ENCODE measurements around the gene SYNE4. TPM values are rescaled to one million over a fixed set of nuclear protein-coding genes. Genes with fewer than 3 reads are reported as not detected.

The SYNE4 gene
- total RNA-seq, 3 donors from 2014 or later (not counting 1 experiment from before 2014, with no cell fraction given), result 0.41 to 2.6 (median 1.5) TPM

GRCh38 chr19:36051637-36052036 lies 43.0 kb upstream of the SYNE4 start:
- intact Hi-C loops (cut with micrococcal nuclease), result loop anchor here (5.0 kb wide), 1 partner anchor 54 kb away; the partner anchor contains the start of gene SDHAF1
- TF ChIP-seq CTCF (IDR thresholded peaks at IDR 0.05), result no peak
- H3K9me3 Mint-ChIP-seq, result no peaks in the 10 kb centered on the region

GRCh38 chr19:36051236-36051635 lies 42.6 kb upstream of the SYNE4 start:
- Mint-ChIP-seq H3K9me3 (no peaks in the 10 kb centered on the region), H3K36me3 (no peaks in the 10 kb centered on the region), H3K27ac (peak overlapping the region in 1 of 2 donors; percentile 66), H3K4me1 (peaks cover 26 to 27% of the 10 kb centered on the region in 2 donors), H3K27me3 (ENCODE audit: low read depth in 2 of 2) (no peaks in the 10 kb centered on the region), H3K4me3 (peak overlapping the region; percentile 14)
- DNase-seq (no peak), ATAC-seq (no peak)
- H3K4me3 ChIP-seq (ENCODE audit: low read length), result no peak overlapping the region
- TF ChIP-seq CTCF (IDR thresholded peaks at IDR 0.05), result no peak
- WGBS (ENCODE audit: insufficient coverage), result 82% methylated on average over 3 of the region's 3 CpGs
- no peaks in the 10 kb centered on the region for H3K27me3 ChIP-seq (ENCODE audit: control insufficient read depth, insufficient read depth, low read length)
- no peak overlapping the region for H3K27ac ChIP-seq (ENCODE audit: low read length)
- H3K9me3 ChIP-seq (ENCODE audit: control insufficient read depth, insufficient read depth, low read length), result no peaks in the 10 kb centered on the region
- intact Hi-C loops (cut with micrococcal nuclease), result loop anchor here (5.0 kb wide), 1 partner anchor 54 kb away; the partner anchor contains the start of gene SDHAF1
- H3K36me3 ChIP-seq (ENCODE audit: control insufficient read depth, insufficient read depth, low read length), result no peaks in the 10 kb centered on the region
- H3K4me1 ChIP-seq (ENCODE audit: control insufficient read depth, insufficient read depth, low read length), result peaks cover 18% of the 10 kb centered on the region

More at GRCh38 chr19:36051637-36052036, 43.0 kb upstream of the SYNE4 start:
- Histone ChIP-seq H3K36me3 (ENCODE audit: control insufficient read depth, insufficient read depth, low read length) (no peaks in the 10 kb centered on the region), H3K4me1 (ENCODE audit: control insufficient read depth, insufficient read depth, low read length) (peaks cover 18% of the 10 kb centered on the region), H3K9me3 (ENCODE audit: control insufficient read depth, insufficient read depth, low read length) (no peaks in the 10 kb centered on the region), H3K27me3 (ENCODE audit: control insufficient read depth, insufficient read depth, low read length) (no peaks in the 10 kb centered on the region), H3K4me3 (ENCODE audit: low read length) (no peak overlapping the region), H3K27ac (ENCODE audit: low read length) (no peak overlapping the region)
- 93% methylated on average over 4 of the region's 4 CpGs for WGBS (ENCODE audit: insufficient coverage)
- Mint-ChIP-seq H3K27me3 (ENCODE audit: low read depth in 2 of 2) (no peaks in the 10 kb centered on the region), H3K27ac (peak overlapping the region in 1 of 2 donors; percentile 66), H3K4me1 (peaks cover 26 to 29% of the 10 kb centered on the region in 2 donors), H3K4me3 (peak overlapping the region; percentile 10), H3K36me3 (no peaks in the 10 kb centered on the region)
- no peak for ATAC-seq
- no peak for DNase-seq

GRCh38 chr19:36049080-36049698 lies 40.6 kb upstream of the SYNE4 start:
- H3K9me3 Mint-ChIP-seq, result no peaks in the 10 kb centered on the region
- H3K4me3 ChIP-seq (ENCODE audit: low read length), result no peak overlapping the region
- WGBS (ENCODE audit: insufficient coverage), result 100% methylated on average over 2 of the region's 4 CpGs
- H3K4me1 Mint-ChIP-seq, result peaks cover 15 to 20% of the 10 kb centered on the region in 2 donors
- no peak overlapping the region for H3K4me3 Mint-ChIP-seq
- H3K27ac Mint-ChIP-seq, result no peak overlapping the region
- peaks cover 9% of the 10 kb centered on the region for H3K4me1 ChIP-seq (ENCODE audit: control insufficient read depth, insufficient read depth, low read length)
- H3K27ac ChIP-seq (ENCODE audit: low read length), result no peak overlapping the region
- H3K27me3 ChIP-seq (ENCODE audit: control insufficient read depth, insufficient read depth, low read length), result no peaks in the 10 kb centered on the region
- DNase-seq, result no peak
- no peak for ATAC-seq
- no peaks in the 10 kb centered on the region for H3K36me3 ChIP-seq (ENCODE audit: control insufficient read depth, insufficient read depth, low read length)
- H3K9me3 ChIP-seq (ENCODE audit: control insufficient read depth, insufficient read depth, low read length), result no peaks in the 10 kb centered on the region
- no peak for TF ChIP-seq CTCF (IDR thresholded peaks at IDR 0.05)
- no peaks in the 10 kb centered on the region for H3K36me3 Mint-ChIP-seq
- H3K27me3 Mint-ChIP-seq (ENCODE audit: low read depth in 2 of 2), result no peaks in the 10 kb centered on the region
- intact Hi-C loops (cut with micrococcal nuclease), result no loop called here

- DNase-seq (no peak), ATAC-seq (no peak)
- H3K4me1 Mint-ChIP-seq, result peaks cover 7 to 11% of the 10 kb centered on the region in 2 donors
- H3K9me3 Mint-ChIP-seq, result no peaks in the 10 kb centered on the region
- intact Hi-C loops (cut with micrococcal nuclease), result no loop called here
- Histone ChIP-seq H3K4me3 (ENCODE audit: low read length) (no peak overlapping the region), H3K36me3 (ENCODE audit: control insufficient read depth, insufficient read depth, low read length) (no peaks in the 10 kb centered on the region), H3K27ac (ENCODE audit: low read length) (no peak overlapping the region), H3K9me3 (ENCODE audit: control insufficient read depth, insufficient read depth, low read length) (no peaks in the 10 kb centered on the region), H3K4me1 (ENCODE audit: control insufficient read depth, insufficient read depth, low read length) (no peaks in the 10 kb centered on the region), H3K27me3 (ENCODE audit: control insufficient read depth, insufficient read depth, low read length) (no peaks in the 10 kb centered on the region)
- H3K4me3 Mint-ChIP-seq, result no peak overlapping the region
- H3K27me3 Mint-ChIP-seq (ENCODE audit: low read depth in 2 of 2), result no peaks in the 10 kb centered on the region
- TF ChIP-seq CTCF (IDR thresholded peaks at IDR 0.05), result no peak
- H3K36me3 Mint-ChIP-seq, result no peaks in the 10 kb centered on the region
- H3K27ac Mint-ChIP-seq, result no peak overlapping the region
Measured at GRCh38 chr19:36047835-36048234, 39.2 kb upstream of the SYNE4 start.

Measured in natural killer cell (primary cell).